ENCODE results near the gene DMD.

- no peak for TF ChIP-seq CTCF (conservative IDR thresholded peaks at IDR 0.05)
- no peak for TF ChIP-seq EZH2 (IDR thresholded peaks at IDR 0.05; ENCODE audit: low read depth)
These were observed 790.1 kb downstream of the DMD start for GRCh38 chrX:32421266-32421665.
